Astrocyte (in vitro differentiated cells and primary cell): Measurements from ENCODE around the gene YTHDF1. TPM values are rescaled to one million over a fixed set of nuclear protein-coding genes. Genes with fewer than 3 reads are reported as not detected.

ENCODE experiments used
- DNase-seq: peaks from one replicate; pipeline ENCODE4 v3.0.0-alpha.2; 2010; ENCODE audit warnings: low read depth
- FAIRE-seq: peaks from 2 replicates; lab custom pipeline; 2011; peaks lifted over from hg19 to GRCh38; lab: Jason Lieb, UNC
- H2AFZ ChIP-seq: 2 replicates; pipeline ENCODE4 v1.6.0; 2012; ENCODE audit warnings: low read depth, low read length, inconsistent platforms
- H3K27ac ChIP-seq: 2 replicates; pipeline ENCODE4 v1.5.1; 2011; ENCODE audit warnings: low read depth, low read length, inconsistent platforms
- H3K27me3 ChIP-seq: 2 replicates; pipeline ENCODE4 v1.6.0; 2011; ENCODE audit warnings: low read length, inconsistent platforms; ENCODE audit not compliant: insufficient read depth
- H3K36me3 ChIP-seq: 2 replicates; pipeline ENCODE4 v1.5.1; 2011; ENCODE audit warnings: low read length, inconsistent platforms; ENCODE audit not compliant: insufficient read depth
- H3K4me1 ChIP-seq: 2 replicates; pipeline ENCODE4 v1.5.1; 2011; ENCODE audit warnings: low read length, inconsistent platforms; ENCODE audit not compliant: insufficient read depth
- H3K4me2 ChIP-seq: 2 replicates; pipeline ENCODE4 v1.6.0; 2012; ENCODE audit warnings: low read length, inconsistent platforms
- H3K4me3 ChIP-seq: 2 replicates; pipeline ENCODE4 v1.5.1; 2011; ENCODE audit warnings: low read depth, mild to moderate bottlenecking, low read length, inconsistent platforms; ENCODE audit not compliant: insufficient read depth
- H3K79me2 ChIP-seq: 2 replicates; pipeline ENCODE4 v1.6.0; 2012; ENCODE audit warnings: mild to moderate bottlenecking, low read length, inconsistent platforms; ENCODE audit not compliant: insufficient read depth
- H3K9ac ChIP-seq: 2 replicates; pipeline ENCODE4 v1.6.0; 2012; ENCODE audit warnings: mild to moderate bottlenecking, low read length, inconsistent platforms
- H3K9me3 ChIP-seq: 2 replicates; pipeline ENCODE4 v1.5.1; 2012; ENCODE audit warnings: low read depth, mild to moderate bottlenecking, low read length, inconsistent platforms; ENCODE audit not compliant: insufficient read depth
- H4K20me1 ChIP-seq: 2 replicates; pipeline ENCODE4 v1.6.0; 2012; ENCODE audit warnings: low read length, inconsistent platforms; ENCODE audit not compliant: insufficient read depth
- H3K27ac Mint-ChIP-seq: one replicate; pipeline ENCODE4 v1.8.0; 2021; ENCODE audit warnings: mild to moderate bottlenecking, mixed read lengths; ENCODE audit not compliant: unreplicated experiment
- H3K27me3 Mint-ChIP-seq: one replicate; pipeline ENCODE4 v1.8.0; 2021; ENCODE audit warnings: low read depth, mixed read lengths; ENCODE audit not compliant: unreplicated experiment
- H3K36me3 Mint-ChIP-seq: one replicate; pipeline ENCODE4 v1.8.0; 2021; ENCODE audit warnings: low read depth, mixed read lengths; ENCODE audit not compliant: unreplicated experiment
- H3K4me1 Mint-ChIP-seq: one replicate; pipeline ENCODE4 v1.8.0; 2021; ENCODE audit warnings: low read depth, mixed read lengths; ENCODE audit not compliant: unreplicated experiment
- H3K4me3 Mint-ChIP-seq: one replicate; pipeline ENCODE4 v1.8.0; 2021; ENCODE audit warnings: mild to moderate bottlenecking, moderate library complexity, mixed read lengths; ENCODE audit not compliant: unreplicated experiment
- H3K9me3 Mint-ChIP-seq: one replicate; pipeline ENCODE4 v1.8.0; 2021; ENCODE audit warnings: mild to moderate bottlenecking, mixed read lengths; ENCODE audit not compliant: unreplicated experiment
- CTCF ChIP-seq: IDR thresholded peaks from 2 replicates; pipeline ENCODE4 v1.5.1; 2011; ENCODE audit warnings: low read depth, mild to moderate bottlenecking, inconsistent platforms, low read length, moderate library complexity; ENCODE audit not compliant: insufficient read depth
- EZH2 ChIP-seq: IDR thresholded peaks from 2 replicates; pipeline ENCODE4 v1.6.1; 2012; ENCODE audit warnings: mild to moderate bottlenecking, low read length, inconsistent platforms; ENCODE audit not compliant: insufficient read depth
- total RNA-seq: library from RNA; stranded (reverse); gene quantifications from 2 replicates; pipeline ENCODE4 v1.2.1, GENCODE V29; 2021

The YTHDF1 gene
- total RNA-seq, 1 donor from 2014 or later, result 107 TPM

GRCh38 chr20:63261060-63261794 lies 45.3 kb upstream of the YTHDF1 start:
- Mint-ChIP-seq H3K4me3 (no peak overlapping the region), H3K4me1 (peaks cover 28% of the 10 kb centered on the region), H3K27me3 (no peaks in the 10 kb centered on the region), H3K36me3 (peaks cover 25% of the 10 kb centered on the region), H3K9me3 (peaks cover 11% of the 10 kb centered on the region), H3K27ac (no peak overlapping the region)
- TF ChIP-seq EZH2 (no peak), CTCF (no peak)
- Histone ChIP-seq H3K4me2 (no peak overlapping the region), H3K36me3 (no peaks in the 10 kb centered on the region), H3K27me3 (peaks cover 7% of the 10 kb centered on the region), H3K4me1 (peaks cover 12% of the 10 kb centered on the region), H3K79me2 (no peaks in the 10 kb centered on the region), H3K9ac (no peak overlapping the region), H3K27ac (no peak overlapping the region), H3K4me3 (no peak overlapping the region), H3K9me3 (no peaks in the 10 kb centered on the region), H4K20me1 (no peaks in the 10 kb centered on the region), H2AFZ (no peak overlapping the region)
- DNase-seq (no peak), FAIRE-seq (no peak)

GRCh38 chr20:63260521-63260920 lies 44.6 kb upstream of the YTHDF1 start:
- no peak for FAIRE-seq
- H3K4me1 Mint-ChIP-seq, result peaks cover 32% of the 10 kb centered on the region
- TF ChIP-seq EZH2 (no peak), CTCF (no peak)

More at GRCh38 chr20:63260521-63260920, 44.6 kb upstream of the YTHDF1 start:
- Histone ChIP-seq H3K36me3 (no peaks in the 10 kb centered on the region), H3K79me2 (no peaks in the 10 kb centered on the region), H3K4me3 (no peak overlapping the region), H3K9me3 (no peaks in the 10 kb centered on the region), H3K4me2 (no peak overlapping the region), H2AFZ (no peak overlapping the region), H4K20me1 (peaks cover under 1% of the 10 kb centered on the region), H3K27me3 (peaks cover 11% of the 10 kb centered on the region), H3K9ac (no peak overlapping the region), H3K4me1 (peaks cover 14% of the 10 kb centered on the region), H3K27ac (no peak overlapping the region)
- DNase-seq, result no peak
- no peak overlapping the region for H3K27ac Mint-ChIP-seq
- peaks cover 1% of the 10 kb centered on the region for H3K27me3 Mint-ChIP-seq
- H3K36me3 Mint-ChIP-seq, result peaks cover 25% of the 10 kb centered on the region
- no peak overlapping the region for H3K4me3 Mint-ChIP-seq
- peaks cover 11% of the 10 kb centered on the region for H3K9me3 Mint-ChIP-seq
